ENCODE measurements around the gene TLL2.

GRCh38 chr10:96556003-96556402 is 42.3 kb upstream of the TLL2 start:
- TF ChIP-seq POLR2A (IDR thresholded peaks at IDR 0.05) (no peak), CTCF (IDR thresholded peaks at IDR 0.05) (no peak)

Data from upper lobe of left lung (tissue), 4 donors.